Measurements from ENCODE around the gene ZFAND3.

The ZFAND3 gene

DNA sequence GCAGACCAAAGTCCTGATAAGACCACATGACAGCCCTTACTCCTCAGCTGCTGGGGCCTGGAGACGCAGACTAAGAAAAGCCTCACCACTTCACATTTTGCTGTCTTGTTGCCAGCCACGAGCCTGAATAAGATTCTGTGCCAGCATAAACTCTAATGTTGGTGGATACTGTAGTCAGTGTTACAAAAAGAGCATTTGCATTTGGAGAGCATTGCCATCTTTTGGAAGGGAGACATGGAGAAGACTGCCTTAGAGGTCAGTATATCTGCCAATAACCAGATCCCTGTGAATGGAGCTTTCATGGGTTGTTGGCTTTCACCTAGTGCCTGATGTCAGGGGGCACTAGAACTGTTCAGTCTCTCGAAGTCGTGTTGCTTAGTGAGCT is 315.2 kb downstream of the ZFAND3 start:
- DNase-seq (ENCODE audit: low spot score): no peak

DNA sequence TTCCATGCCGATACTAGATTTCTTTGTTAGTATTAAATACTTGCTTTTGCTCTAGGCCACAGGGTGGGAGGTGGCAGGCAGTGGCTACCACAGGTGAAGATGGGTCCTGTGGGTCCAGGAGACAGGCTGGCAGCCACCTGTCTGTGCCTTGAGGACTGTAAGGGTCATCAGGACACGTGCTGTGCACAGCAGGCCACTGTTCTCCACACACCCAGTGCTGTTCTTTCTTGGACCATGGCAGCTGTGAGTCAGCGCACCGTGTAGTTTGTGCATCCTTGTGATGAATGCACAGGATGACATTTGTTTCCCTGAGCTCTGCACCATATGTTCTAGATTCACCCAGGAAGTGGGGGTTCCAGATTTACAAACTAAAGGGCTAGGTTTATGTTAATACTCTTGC is 317.0 kb downstream of the ZFAND3 start:
- DNase-seq (ENCODE audit: low spot score): no peak

GRCh38 chr6:38137608-38138265 is 318.2 kb downstream of the ZFAND3 start:
- DNase-seq (ENCODE audit: low spot score): no peak

DNA sequence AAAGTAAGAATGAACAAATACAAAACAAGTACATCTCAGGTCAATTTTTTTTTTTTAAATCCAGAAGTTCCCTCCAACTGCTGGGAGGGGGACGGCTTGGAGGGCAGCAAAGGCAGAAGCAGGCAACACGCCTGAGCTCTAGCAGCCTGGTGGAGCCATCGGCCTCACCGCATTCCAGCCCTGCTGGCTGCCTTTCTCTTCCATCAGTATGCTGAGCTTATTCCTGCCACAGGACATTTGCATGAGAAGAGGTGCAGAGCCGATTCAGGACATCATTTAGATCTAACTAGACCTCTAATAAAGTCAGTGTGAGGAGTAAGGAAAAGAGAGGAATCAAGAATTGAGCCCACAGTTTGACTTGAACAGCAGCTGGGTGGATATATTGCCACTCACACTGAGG is 318.8 kb downstream of the ZFAND3 start:
- DNase-seq (ENCODE audit: low spot score): no peak

DNA sequence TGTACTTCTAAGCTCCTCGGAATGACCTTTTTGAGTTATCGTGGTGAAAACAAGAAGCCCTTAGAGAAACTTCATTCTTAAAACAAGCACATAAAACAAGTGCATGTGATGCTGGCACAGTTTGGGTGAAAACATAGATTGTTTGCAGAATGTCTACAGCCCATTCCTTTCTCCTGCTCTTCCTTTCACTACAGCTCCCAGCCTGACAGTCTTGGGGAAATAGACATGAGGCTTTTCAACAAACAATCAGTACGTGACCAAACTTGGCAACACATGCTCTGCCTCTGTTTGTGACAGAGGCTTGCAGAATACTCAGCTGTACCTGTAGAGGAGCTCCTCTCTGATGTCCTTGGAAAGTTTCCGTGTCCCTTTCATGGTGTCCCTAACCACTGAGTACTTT is 321.6 kb downstream of the ZFAND3 start:
- DNase-seq (ENCODE audit: low spot score): no peak

GRCh38 chr6:38141716-38142115 is 322.2 kb downstream of the ZFAND3 start:
- no peak for DNase-seq (ENCODE audit: low spot score)

DNA sequence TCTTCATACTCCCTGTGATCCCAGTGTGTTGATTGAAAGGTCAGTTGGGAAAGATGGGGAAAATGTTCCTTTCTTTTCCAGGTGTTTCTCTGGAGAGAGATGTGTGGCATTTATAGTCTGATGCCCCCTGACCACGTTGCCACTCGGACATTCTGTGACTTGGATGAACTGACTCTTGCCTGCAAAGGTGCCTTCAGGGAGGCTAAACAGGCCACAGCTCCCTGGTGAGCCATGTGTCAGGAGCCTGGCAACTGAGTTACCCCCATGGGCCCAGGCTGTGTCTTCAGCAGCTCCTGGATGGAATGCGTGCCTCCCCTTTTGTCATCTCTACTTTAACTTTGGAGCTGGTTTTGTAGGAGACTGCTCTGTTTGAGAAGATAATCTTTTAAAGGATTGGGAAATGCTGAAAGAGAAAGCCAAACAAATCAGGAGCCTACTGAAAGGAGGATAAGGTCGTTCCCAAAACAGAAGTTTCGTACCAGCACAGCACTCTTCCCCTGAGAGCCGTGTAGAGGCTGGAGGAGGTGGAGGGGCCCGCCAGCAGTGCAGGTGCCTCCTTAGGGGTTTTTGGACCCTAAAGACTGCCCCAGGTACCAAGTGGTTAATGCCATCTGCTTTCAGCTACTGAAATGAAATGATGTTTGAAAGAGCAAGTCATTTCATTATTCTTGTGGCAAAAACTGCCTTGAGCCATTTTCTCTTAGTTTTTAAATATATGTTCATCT is 322.8 kb downstream of the ZFAND3 start:
- no peak for DNase-seq (ENCODE audit: low spot score)

DNA sequence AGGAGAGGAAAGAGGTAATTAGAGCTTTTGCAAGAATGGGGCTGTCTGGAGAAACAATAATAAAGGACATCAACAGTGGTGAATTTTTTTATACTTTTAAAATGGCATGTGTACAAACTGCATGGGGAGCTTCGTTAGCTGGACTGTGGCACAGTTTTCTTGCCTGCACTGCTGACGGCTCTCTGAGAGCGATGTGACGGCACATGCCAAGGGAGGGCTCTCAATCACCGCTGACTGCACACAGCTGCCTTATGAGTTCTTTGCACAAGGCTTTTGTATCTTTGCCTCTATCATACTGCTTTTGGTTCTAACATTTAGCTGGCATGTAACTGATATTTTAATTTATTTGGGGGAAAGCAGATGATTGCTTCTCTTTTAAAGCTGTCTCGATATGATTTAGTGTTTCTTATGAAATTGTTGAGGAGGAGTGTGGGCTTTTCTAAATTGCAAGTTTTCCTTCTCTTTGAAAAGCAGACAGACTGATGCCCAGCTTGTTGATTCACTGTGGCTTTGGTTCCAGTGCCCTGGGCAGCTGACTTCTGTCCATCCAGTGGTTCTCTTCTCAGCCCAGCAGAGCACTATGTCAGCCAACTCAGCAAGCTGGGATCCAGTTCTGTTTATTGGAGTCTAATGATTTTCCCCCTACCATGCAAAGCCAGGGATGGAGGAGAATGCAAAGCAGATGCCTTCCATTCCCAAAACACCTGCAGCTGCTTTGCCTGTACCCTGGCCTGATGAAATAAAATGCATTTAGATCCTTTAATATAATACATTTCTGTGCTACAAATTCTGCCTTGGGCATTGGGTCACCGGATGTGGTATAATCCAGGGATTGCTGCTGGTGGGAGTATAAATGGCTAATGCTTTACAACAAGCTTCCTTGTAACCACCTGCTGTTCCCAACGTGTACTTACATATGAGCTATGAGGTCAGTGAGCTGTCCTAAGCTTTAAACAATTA is 323.9 kb downstream of the ZFAND3 start:
- no peak for DNase-seq (ENCODE audit: low spot score)

DNA sequence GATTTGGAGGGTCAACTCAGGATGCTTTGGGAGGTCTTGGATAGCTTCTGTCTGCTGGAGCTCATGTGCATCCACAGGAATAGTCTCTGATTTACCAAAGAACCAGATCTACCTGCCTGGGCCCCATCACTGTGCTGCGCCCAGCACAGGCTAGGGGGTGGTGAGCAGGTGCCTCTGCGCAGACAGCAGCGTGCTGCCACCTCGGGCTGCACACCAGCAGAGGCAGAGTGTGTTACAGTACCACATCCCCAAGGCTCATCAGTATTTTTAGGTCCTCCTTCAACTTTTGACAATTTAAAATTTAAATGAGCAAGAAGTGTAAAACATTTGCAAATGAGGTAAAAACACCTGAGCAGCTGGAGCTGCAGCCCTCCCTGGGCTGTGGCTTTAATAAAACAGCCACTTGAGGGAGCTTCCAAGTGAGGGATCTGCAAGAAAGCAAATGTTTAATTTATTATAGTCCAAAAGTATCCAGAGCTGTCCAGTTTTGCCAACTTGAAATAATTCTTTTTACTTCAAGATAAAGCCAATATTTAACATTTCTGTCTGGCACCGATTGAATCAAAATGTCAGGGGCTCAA is 324.9 kb downstream of the ZFAND3 start:
- no peak for DNase-seq (ENCODE audit: low spot score)

GRCh38 chr6:38146021-38146733 is 326.6 kb downstream of the ZFAND3 start:
- no peak for DNase-seq (ENCODE audit: low spot score)

DNA sequence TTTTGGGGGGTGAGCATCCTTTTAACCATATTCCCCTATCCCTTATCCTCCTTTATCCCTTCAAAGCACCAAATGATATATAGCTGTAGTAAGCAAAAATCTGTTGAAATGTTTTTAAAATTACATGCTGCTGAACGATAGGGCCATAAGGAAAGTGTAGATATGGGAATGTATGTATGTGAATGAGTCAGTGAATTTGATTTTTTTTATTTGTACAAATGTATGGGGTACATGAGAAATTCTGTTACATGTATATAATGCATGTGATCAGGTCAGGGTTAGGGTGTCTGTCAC is 327.2 kb downstream of the ZFAND3 start:
- DNase-seq (ENCODE audit: low spot score): no peak

DNA sequence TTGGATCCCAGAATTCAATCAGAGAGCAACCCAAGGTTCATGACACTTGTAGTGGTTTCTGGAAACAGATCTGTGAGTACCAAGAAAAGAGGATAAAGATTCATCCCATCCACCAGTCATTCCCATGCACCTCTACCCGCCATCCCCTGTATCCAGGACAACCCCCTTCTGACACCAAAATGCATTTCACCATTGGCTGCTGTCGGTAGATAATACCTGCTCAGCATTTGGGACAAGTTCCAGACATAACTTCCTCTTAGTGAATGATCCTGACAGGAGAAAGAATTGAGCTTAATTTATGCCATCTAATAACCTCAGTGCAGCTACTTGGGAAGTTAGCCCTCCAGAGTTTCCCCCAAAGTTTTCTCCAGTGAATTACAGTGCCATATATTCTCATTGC is 329.1 kb downstream of the ZFAND3 start:
- no peak for DNase-seq (ENCODE audit: low spot score)

- no peak for DNase-seq (ENCODE audit: low spot score)
These were observed 330.0 kb downstream of the ZFAND3 start for GRCh38 chr6:38149531-38149930.

GRCh38 chr6:38150021-38150420 is 330.5 kb downstream of the ZFAND3 start:
- no peak for DNase-seq (ENCODE audit: low spot score)

DNA sequence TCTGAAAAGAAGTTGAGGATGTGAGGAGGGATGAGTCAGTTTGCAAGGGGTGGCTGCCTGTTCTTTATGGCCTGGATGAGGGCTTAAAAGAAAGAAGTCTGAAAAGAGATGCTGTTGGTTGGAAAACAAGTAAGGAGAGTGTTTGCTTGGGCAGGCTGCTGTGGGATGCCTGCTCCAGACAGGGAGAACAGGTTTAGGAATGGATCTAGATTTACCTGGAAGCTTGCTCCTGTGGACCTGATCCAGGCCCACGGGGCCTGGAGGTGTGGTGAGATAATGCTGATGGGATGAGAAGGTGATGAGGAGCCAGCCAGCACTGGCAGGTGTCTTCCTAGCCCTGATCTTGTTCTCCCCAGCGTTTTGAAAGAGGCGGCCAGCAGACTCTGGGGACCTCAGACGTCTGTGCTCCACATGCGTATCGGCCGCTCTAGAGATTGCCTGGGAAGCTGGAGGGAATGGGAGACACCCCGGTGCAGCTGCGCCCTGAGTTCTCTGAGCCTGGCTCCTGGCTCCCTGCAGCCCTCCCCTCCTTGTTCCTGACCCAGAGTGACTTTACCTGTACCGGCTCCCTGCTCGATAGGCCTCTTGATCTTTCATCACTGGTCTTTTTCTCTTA is 331.3 kb downstream of the ZFAND3 start:
- DNase-seq (ENCODE audit: low spot score): no peak

DNA sequence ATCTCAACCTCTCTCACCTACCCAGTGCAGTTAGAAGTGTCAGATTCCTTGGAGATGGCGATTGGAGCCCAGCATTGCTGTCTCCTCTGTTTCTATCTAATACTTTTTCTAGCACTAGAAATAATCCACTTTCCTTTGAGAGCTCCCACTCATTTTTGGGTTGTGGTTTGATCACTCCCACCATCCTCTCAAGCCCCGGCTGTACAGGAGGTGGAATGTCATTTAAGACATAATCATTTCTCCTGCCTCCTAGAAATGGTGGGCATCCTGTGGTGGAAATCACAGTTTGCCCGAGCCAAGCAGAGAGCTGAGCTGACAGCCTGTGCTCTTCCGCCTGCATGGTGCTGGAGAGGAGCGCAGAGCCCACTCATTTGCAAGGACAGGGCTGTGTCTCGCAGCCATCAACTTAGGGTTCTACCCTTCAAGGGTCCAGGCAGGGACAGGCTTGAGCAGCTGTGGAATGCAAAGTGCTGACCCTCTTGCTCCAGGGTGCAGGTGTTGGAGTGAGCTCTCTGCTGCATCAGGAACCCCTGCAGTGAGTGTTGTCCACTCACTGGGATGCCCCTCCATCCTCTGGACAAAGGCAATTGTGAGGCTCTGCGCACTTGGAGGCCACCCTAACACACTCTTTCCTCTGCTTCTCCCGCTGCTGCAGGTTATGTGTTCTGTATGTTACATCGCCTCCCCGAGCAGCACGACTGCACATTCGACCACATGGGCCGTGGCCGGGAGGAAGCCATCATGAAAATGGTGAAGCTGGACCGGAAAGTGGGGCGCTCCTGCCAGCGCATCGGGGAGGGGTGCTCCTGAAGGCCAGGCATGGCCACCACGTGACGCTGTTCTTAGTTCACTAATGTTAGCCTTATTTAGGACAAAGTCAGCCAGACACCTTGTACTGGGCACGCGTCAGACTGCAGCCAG is 332.3 kb downstream of the ZFAND3 start:
- DNase-seq (ENCODE audit: low spot score): no peak

DNA sequence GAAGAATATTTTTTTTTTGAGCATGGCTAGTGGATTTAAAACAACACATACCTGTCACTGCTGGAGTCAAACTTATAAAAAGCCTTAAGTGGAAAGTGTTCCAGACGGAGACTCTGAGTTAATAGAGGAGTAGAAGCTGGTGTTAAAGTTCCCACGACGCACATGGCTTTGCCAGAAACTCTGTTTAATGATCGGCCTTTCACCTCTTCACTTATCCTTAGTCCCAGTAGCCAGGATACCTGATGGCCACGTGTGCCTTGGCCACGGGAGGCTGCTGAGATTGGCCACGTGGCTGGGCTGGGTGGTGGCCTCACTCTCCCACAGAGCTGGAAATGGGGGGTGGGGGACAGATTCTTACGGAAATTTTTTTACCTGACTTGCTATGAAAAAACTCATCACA is 333.1 kb downstream of the ZFAND3 start:
- no peak for DNase-seq (ENCODE audit: low spot score)

DNA sequence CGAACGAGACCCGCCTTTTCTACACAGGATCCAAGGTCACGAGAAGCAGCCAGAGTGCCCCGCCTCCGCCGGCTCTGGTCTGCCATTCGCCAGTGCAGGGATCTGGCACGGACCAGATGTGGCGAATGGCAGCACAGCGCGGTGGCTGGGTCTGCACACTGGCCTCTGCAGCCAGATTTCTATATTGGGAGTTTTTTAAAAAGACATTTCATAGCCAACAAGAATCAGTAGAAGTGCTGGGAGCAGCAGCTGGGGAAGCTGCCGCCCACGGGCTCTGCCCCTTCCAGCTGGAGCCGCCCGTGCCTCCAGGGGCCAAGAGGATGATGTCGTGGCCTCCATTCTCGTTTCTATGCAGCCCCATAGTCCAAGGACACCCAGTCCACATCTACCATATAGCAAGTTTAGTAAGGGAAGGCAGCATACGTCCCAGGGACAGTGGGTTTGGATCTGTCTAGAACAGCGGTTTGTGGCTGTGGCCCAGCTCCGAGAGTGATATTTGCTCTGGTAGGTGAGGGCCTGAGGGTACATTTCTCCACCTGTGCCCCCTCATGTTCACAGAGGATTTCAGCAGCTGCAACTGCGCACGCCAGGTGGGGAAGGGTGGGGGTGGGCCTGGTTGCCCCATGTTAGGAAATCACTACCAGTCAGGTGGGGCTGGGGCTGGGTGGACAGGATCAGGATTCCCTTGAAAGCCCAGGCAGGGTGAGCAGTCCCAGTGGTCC is 333.7 kb downstream of the ZFAND3 start:
- DNase-seq (ENCODE audit: low spot score): no peak

- DNase-seq (ENCODE audit: low spot score): no peak
These were observed 334.3 kb downstream of the ZFAND3 start for GRCh38 chr6:38153798-38154345.

DNA sequence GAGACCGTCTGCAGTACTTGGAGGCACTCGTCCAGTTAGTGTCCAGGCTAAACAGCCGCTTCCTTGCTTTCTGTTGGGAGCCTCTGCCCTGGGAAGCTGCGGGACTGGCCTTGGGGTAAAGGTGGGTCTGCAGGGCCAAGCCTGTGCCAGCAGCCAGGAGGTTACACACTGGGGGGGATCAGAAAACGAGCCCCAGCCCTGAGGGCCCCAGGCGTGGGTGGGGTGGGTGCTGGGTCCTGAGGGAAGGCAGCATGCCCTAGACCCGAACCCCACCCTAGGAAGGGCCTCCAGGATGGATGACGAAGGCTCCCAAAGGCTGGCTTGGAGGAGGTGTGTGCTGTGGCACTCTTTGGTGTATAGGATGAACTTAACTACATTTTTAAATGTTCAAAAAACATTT is 335.2 kb downstream of the ZFAND3 start:
- no peak for DNase-seq (ENCODE audit: low spot score)

All from hepatic stellate cell (primary cell).